Subcutaneous abdominal adipose tissue (tissue), 5 donors: ENCODE results near the gene NPY.

Experiments
- H3K27ac ChIP-seq: one replicate; pipeline ENCODE4 v1.7.0; 2013; ENCODE audit warnings: low read depth, mild to moderate bottlenecking, inconsistent platforms, low read length, moderate library complexity
- H3K27me3 ChIP-seq, 5 donors: one replicate each; pipeline ENCODE4 v1.7.0; 2013; ENCODE audit warnings: low read length in 5 of 5, inconsistent platforms in 1 of 5; ENCODE audit not compliant: control insufficient read depth in 5 of 5, insufficient read depth in 4 of 5
- H3K36me3 ChIP-seq, 5 donors: one replicate each; pipeline ENCODE4 v1.7.0; 2013; ENCODE audit warnings: low read length in 5 of 5; ENCODE audit not compliant: control insufficient read depth in 5 of 5, insufficient read depth in 5 of 5
- H3K4me1 ChIP-seq, 5 donors: one replicate each; pipeline ENCODE4 v1.7.0; 2013; ENCODE audit warnings: low read length in 5 of 5, mild to moderate bottlenecking in 3 of 5, moderate library complexity in 1 of 5; ENCODE audit not compliant: control insufficient read depth in 5 of 5, insufficient read depth in 5 of 5
- H3K4me3 ChIP-seq, 5 donors: one replicate each; pipeline ENCODE4 v1.7.0; 2013; ENCODE audit warnings: low read length in 5 of 5, low read depth in 1 of 5
- H3K9ac ChIP-seq, 5 donors: one replicate each; pipeline ENCODE4 v1.7.0; 2013; ENCODE audit warnings: low read length in 5 of 5, mild to moderate bottlenecking in 4 of 5, moderate library complexity in 3 of 5
- H3K9me3 ChIP-seq, 5 donors: one replicate each; pipeline ENCODE4 v1.7.0; 2013; ENCODE audit warnings: low read length in 5 of 5; ENCODE audit not compliant: control insufficient read depth in 5 of 5
- donor health status: healthy.
- donor health status: healthy.
- donor health status: healthy.
- donor health status: healthy.
- donor health status: healthy.

NPY gene

DNA sequence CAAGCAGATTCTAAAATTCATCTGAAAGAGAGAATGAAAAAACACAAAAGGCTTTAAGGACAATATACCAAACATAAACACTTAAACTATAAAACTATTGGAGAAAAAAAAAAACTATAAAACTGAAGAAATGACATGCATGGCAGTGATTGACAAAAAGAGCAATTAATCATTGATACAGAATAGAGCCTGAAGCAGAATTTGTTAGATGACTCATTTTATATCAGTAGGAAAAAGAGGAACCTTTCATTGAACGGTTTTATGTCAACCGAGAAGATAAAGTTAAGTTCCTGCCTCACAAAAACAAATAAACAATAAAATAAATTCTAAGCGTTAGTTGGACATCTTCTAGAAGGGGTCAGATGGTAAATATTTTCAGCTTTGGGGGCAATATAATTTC is 23.3 kb downstream of the NPY start:
- Histone ChIP-seq H3K27me3 (peaks cover 0 to 5% (median 0%) of the 10 kb centered on the region in 5 donors), H3K4me3 (no peak overlapping the region), H3K9ac (no peak overlapping the region), H3K4me1 (no peaks in the 10 kb centered on the region), H3K27ac (no peak overlapping the region), H3K36me3 (no peaks in the 10 kb centered on the region), H3K9me3 (no peaks in the 10 kb centered on the region)

DNA sequence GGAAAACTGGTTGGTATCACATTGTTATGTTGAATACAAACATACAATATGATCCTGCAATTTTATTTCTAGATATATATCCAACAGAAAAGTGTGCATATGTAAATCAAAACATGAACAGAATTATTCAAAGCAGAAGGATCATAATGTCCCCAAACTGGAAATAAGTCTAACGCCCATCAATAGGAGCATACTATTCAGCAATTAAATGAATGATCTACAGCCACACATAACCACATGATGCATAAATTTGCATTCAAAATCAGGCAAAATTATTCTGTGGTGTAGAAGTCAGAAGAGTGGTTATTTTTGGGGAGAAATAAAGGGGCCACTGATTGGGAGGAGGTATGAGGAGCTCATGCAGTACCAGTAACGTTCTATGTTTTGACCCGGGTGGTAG is 28.6 kb downstream of the NPY start:
- Histone ChIP-seq H3K36me3 (no peaks in the 10 kb centered on the region), H3K27me3 (peaks cover 0 to 4% (median 0%) of the 10 kb centered on the region in 5 donors), H3K27ac (no peak overlapping the region), H3K9ac (no peak overlapping the region), H3K4me3 (no peak overlapping the region), H3K4me1 (no peaks in the 10 kb centered on the region), H3K9me3 (no peaks in the 10 kb centered on the region)

DNA sequence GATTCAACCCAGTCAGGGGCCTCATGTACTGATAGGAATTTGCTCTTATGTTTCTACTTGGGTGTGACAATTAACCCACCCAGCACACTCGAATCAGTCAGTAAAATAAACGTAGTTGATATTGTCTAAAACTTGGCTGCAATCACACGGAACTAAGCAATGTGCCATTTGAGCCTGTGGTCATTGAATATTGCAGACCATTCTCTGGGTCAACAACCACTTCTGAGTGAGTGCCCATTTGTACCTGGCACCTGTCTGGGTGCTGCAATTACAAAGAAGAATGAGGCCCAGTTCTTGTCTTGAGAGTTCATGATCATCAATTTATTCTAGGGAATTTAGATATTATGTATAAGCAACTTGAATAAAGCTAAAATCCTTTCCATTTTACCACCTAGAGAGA is 29.8 kb downstream of the NPY start:
- H3K4me3 ChIP-seq = no peak overlapping the region
- peaks cover 0 to 4% (median 0%) of the 10 kb centered on the region in 5 donors for H3K27me3 ChIP-seq
- no peak overlapping the region for H3K9ac ChIP-seq
- H3K4me1 ChIP-seq = no peaks in the 10 kb centered on the region
- no peaks in the 10 kb centered on the region for H3K36me3 ChIP-seq
- no peak overlapping the region for H3K27ac ChIP-seq
- no peaks in the 10 kb centered on the region for H3K9me3 ChIP-seq

DNA sequence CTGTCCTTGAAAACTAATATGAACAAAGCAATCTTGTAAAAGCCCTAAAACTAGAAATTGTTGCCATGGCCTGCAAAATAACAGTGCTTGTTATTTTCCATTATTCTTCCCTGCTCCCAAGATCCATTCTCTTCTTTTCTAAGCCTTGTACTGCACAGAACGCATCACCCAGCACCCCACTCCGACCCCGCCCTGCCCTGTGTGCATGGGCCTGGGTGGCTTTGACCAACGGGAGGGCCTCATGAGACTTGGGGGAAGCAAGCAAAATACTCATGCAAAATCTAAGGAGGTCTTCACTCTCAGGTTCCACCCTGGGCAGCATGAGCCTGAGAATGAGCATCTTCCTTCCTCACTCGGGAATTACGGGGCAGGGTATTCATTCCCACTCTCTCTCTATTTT is 32.4 kb downstream of the NPY start:
- Histone ChIP-seq H3K4me3 (no peak overlapping the region), H3K36me3 (no peaks in the 10 kb centered on the region), H3K9ac (no peak overlapping the region), H3K9me3 (no peaks in the 10 kb centered on the region), H3K27me3 (peaks cover 0 to 4% (median 0%) of the 10 kb centered on the region in 5 donors), H3K27ac (no peak overlapping the region), H3K4me1 (no peaks in the 10 kb centered on the region)

DNA sequence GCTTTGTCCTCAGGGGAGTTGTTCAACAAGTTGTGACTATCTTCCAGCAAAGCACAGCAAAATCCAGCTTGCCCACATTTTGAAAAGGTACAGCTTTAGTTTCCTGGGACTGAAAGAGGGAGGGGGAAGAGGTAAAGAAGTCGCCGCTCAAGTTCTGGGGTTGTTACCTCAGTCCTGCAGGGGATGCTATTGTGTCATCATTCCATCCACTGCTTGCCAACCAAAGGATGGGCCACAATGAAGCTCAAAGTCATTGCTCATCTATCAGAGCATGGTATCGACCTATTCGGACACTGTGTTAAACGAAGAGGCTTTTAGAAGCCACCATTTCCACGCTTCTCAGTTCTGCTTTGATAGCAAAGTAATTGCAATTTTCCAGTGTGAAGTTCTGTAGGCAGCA is 34.3 kb downstream of the NPY start:
- H3K4me1 ChIP-seq = no peaks in the 10 kb centered on the region
- H3K27ac ChIP-seq = no peak overlapping the region
- no peak overlapping the region for H3K9ac ChIP-seq
- peaks cover 0 to 4% (median 0%) of the 10 kb centered on the region in 5 donors for H3K27me3 ChIP-seq
- no peak overlapping the region for H3K4me3 ChIP-seq
- H3K9me3 ChIP-seq = no peaks in the 10 kb centered on the region
- H3K36me3 ChIP-seq = no peaks in the 10 kb centered on the region

DNA sequence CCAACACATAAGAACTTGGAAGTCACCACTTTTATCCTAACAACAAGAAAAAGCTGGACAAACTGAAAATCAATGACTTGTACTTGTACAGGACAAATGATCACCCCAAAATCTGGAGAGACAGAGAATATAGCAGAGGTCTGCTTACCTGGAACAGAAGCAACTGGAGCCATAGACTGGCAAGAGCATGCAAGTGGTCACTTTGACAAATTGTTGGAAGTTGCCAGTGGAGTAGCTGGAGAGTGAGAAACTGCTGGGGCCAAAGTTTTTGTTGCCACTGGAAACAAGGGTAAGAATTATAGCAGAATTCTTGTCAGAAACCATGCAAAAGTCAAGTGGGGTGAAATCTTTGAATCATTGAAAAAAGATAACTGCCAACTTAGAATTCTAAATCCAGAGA is 35.2 kb downstream of the NPY start:
- Histone ChIP-seq H3K4me3 (no peak overlapping the region), H3K27me3 (peaks cover 0 to 4% (median 0%) of the 10 kb centered on the region in 5 donors), H3K27ac (no peak overlapping the region), H3K4me1 (peaks cover 0 to 6% (median 0%) of the 10 kb centered on the region in 5 donors), H3K9ac (no peak overlapping the region), H3K9me3 (no peaks in the 10 kb centered on the region), H3K36me3 (no peaks in the 10 kb centered on the region)

DNA sequence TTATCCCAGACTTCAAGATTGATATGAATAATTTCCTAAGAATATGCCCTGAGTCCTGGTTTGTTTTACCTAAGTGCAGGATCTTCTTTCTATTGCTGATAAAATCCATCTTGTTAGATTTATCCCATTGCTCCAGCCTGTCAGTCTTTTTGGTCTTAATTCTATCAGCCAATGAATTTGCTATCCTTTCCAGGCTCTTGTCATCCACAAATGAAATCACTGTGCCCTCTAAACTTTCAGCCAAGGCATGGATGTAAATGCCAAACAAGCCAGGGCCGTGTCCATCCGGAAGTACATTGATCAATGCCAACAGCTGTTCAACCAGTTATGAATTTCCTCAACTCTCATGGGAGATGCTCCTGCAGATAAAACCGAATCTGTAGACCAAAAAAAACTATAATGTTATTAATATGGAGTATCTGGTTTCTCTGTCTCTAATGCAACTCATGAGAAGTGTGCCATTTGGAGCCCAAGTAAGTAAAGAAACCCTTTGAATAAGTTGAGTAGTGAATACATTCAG is 40.0 kb downstream of the NPY start:
- Histone ChIP-seq H3K4me1 (peaks cover 0 to 7% (median 0%) of the 10 kb centered on the region in 5 donors), H3K9ac (no peak overlapping the region)

DNA sequence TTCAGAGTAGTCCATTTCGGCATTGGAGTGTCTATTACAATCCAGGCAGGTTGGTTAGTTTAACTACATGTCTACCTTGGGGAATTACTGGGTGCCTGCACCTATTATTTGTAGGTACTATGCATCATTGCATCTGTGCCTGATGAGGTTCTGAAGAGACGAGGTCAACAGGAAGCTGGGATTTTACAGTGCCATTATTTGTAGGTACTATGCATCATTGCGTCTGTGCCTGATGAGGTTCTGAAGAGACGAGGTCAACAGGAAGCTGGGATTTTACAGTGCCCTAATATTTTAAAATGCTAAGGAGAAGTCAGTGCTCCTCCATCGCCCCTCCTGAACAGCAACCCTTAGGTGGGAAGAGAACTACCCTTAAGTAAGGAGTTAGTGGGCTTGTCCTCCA is 41.7 kb downstream of the NPY start:
- no peak overlapping the region for H3K9ac ChIP-seq
- H3K9me3 ChIP-seq = no peaks in the 10 kb centered on the region
- no peaks in the 10 kb centered on the region for H3K27me3 ChIP-seq

More for the DNA sequence above, 40.0 kb downstream of the NPY start:
- H3K27ac ChIP-seq = no peak overlapping the region
- H3K4me3 ChIP-seq = no peak overlapping the region
- H3K27me3 ChIP-seq = no peaks in the 10 kb centered on the region
- H3K36me3 ChIP-seq = no peaks in the 10 kb centered on the region
- no peaks in the 10 kb centered on the region for H3K9me3 ChIP-seq

DNA sequence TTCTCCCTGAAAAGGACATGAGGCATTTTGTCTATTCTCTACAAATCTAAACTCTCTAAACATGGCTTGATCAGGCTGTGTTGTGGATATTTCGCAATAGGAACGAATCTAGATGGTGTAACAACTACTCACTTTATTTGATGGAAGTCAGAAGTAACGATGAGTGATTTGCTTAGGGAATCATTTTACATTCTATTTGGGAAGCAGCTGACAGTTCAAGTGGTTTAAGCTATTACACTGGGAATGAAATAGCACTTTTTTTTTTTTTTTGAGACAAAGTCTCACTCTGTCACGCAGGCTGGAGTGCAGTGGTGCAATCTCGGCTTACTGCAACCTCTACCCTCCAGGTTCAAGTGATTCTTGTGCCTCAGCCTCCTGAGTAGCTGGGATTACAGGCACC is 44.1 kb downstream of the NPY start:
- peaks cover 0 to 7% (median 0%) of the 10 kb centered on the region in 5 donors for H3K4me1 ChIP-seq
- H3K9ac ChIP-seq = no peak overlapping the region
- H3K27me3 ChIP-seq = no peaks in the 10 kb centered on the region
- H3K27ac ChIP-seq = no peak overlapping the region
- no peaks in the 10 kb centered on the region for H3K36me3 ChIP-seq
- no peaks in the 10 kb centered on the region for H3K9me3 ChIP-seq
- no peak overlapping the region for H3K4me3 ChIP-seq

More for the DNA sequence above, 41.7 kb downstream of the NPY start:
- peaks cover 0 to 7% (median 0%) of the 10 kb centered on the region in 5 donors for H3K4me1 ChIP-seq
- no peaks in the 10 kb centered on the region for H3K36me3 ChIP-seq
- H3K4me3 ChIP-seq = no peak overlapping the region
- no peak overlapping the region for H3K27ac ChIP-seq

DNA sequence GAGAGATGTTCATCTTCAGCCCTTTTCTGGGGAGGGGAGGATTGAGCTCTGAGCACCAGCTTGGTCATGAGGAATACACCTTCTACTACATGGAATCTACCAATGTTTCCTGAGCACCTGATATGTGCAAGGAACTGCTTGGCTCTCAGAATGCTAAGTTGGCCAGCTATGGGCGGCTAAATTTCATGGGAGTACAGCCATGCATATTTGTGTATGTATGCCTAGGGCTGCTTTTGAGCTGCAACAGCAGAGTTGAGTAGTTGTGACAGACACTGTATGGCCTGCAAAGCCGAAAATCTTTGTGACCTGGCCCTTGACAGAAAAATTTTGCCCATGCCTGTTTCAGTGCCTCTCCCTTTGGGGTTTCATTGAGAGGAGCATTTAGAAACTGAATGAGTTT is 44.9 kb downstream of the NPY start:
- Histone ChIP-seq H3K4me3 (no peak overlapping the region), H3K27ac (no peak overlapping the region), H3K9me3 (no peaks in the 10 kb centered on the region), H3K4me1 (peaks cover 0 to 5% (median 0%) of the 10 kb centered on the region in 5 donors), H3K27me3 (no peaks in the 10 kb centered on the region), H3K9ac (no peak overlapping the region), H3K36me3 (no peaks in the 10 kb centered on the region)

DNA sequence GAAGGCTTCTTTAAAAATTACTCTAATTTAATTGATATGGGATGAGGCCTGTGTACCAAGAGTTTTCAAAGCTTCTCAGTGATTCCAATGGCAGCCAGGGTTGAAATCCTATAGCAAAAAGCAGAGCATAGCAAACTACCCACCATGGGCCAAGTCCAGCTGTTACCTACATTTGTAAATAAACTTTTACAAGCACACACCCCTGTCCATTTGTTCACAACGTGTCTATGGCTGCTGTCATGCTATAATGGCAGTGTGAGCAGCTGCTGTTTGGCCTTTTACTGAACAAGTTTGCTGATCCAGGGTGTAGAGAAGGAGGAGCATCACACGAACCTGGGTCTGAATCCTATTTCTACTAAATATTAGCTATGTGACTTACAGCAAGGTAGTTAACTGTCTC is 50.0 kb downstream of the NPY start:
- Histone ChIP-seq H3K27me3 (peaks cover 0 to 5% (median 2%) of the 10 kb centered on the region in 5 donors), H3K36me3 (no peaks in the 10 kb centered on the region), H3K9me3 (no peaks in the 10 kb centered on the region), H3K4me1 (no peaks in the 10 kb centered on the region), H3K9ac (no peak overlapping the region), H3K4me3 (no peak overlapping the region), H3K27ac (no peak overlapping the region)
